AG09309 (cell line): ENCODE data around the gene SLIT3.

Source experiments
- DNase-seq: peaks from one replicate; pipeline ENCODE4 v3.0.0-alpha.2; 2010; ENCODE audit warnings: low read depth
- H3K4me3 ChIP-seq: 2 replicates; pipeline ENCODE4 v1.5.1; 2011; ENCODE audit warnings: mild to moderate bottlenecking, low read depth, low read length, moderate library complexity; ENCODE audit not compliant: control insufficient read depth
- CTCF ChIP-seq: IDR thresholded peaks from 2 replicates; pipeline ENCODE4 v1.5.1; 2011; ENCODE audit warnings: mild to moderate bottlenecking, low read depth, low read length, inconsistent platforms; ENCODE audit not compliant: insufficient read depth, control insufficient read depth; ENCODE audit errors: missing control alignments

The SLIT3 gene

DNA sequence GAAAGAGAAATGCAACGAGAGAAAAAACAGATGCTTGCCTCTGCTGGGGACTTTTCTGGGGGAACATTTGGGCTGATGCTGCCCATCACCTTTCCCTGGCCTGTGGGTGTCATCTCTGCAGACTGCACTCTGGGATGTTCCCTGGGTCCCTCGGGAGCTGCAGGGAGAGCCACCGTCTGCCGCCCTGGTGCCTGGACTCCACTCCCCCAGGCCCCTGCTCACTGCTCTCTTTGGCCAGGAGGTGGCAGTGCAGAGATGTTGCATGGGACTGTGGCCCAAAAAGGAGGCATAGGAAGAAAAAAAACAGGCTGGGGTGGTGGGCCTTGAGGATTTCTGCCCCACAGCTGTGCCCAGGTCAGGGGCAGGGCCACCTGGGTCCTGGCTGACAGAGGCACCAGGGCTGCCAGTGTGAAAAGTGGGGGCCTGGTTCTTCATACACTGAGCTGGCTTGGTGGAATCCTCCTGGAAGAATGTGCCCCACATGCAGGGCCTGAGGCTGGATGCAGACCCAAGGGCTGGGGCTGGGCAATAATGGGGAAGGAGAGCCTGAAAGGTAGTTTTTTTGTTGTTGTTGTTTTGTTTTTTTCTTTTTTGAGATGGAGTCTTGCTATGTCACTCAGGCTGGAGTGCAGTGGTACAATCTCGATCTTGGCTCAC is 353.6 kb downstream of the SLIT3 start:
- DNase-seq: no peak
- peak; percentile 93 for TF ChIP-seq CTCF
- H3K4me3 ChIP-seq: no peak overlapping the region

- no peak for DNase-seq
- TF ChIP-seq CTCF: peak; percentile 26
- no peak overlapping the region for H3K4me3 ChIP-seq
Measured at GRCh38 chr5:168946363-168946762, 354.6 kb downstream of the SLIT3 start.

- DNase-seq: no peak
- TF ChIP-seq CTCF: no peak
- no peak overlapping the region for H3K4me3 ChIP-seq
Measured at GRCh38 chr5:168944004-168944403, 356.9 kb downstream of the SLIT3 start.

DNA sequence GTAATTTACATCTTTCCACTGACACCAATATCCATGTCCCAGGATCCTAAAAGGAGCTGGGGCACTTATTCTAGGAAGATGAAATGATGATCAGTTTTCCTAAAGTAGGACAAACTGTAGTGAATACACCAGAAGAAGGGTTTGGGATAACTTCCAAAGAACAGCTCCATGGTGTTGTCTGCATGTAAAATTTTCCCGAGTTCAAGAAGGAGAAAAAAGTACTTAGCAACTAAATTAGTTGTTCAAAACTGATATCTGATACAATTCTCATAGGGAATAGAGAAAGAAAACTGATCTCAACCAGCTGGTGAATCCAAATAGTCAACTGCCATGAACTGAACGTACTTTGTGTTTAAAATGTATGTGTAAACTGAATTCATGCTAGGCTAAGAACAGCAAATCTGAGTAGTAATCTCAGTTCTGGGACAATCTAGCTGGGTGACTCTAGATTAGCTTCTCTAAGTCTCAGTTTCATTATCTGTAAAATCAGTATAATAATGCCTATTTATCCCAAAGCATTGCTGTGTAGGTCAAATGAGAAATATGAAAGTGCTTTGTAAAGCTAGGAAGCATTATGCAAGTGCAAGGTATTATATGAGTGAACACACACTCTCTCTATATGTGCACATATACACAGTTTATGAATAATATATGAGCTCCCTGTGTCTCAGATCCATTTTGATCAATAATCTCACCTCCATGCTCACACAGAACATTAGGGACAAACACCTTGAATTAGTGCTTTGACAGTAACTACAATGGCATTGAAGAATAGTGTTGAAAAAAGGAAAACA is 357.7 kb downstream of the SLIT3 start:
- no peak overlapping the region for H3K4me3 ChIP-seq
- DNase-seq: no peak
- no peak for TF ChIP-seq CTCF

DNA sequence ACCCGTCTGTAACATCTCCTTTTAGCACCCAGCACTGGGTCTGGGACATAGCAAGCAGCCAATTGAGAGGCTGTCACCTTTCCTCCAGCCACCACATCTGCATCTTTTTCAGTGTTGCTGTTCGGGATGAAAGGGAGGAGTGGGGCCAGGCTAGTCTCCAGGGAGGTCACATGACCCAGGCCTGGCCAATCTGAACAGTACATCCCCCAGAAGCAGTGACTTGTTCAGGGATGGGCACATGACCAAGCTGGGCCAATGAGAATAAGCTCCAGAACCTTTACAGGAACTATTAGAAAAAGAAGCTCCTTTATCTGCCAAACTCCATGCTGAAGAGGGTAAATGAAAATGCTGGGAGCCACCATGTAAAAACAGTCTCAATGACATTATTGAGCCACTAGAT is 359.0 kb downstream of the SLIT3 start:
- no peak overlapping the region for H3K4me3 ChIP-seq
- no peak for DNase-seq
- TF ChIP-seq CTCF: no peak

GRCh38 chr5:168940712-168941111 is 360.2 kb downstream of the SLIT3 start:
- TF ChIP-seq CTCF: no peak
- no peak for DNase-seq
- H3K4me3 ChIP-seq: no peak overlapping the region
